Hematopoietic multipotent progenitor cell treated with erythropoietin and hydrocortisone succinate and interleukin-3 and kit ligand, for 6 days (in vitro differentiated cells): ENCODE data around the gene PLCH1.

ENCODE experiments used
- DNase-seq: peaks from one replicate; pipeline ENCODE4 v3.0.0-alpha.2; 2015

The PLCH1 gene

GRCh38 chr3:155520463-155520862 is 224.4 kb downstream of the PLCH1 start:
- no peak for DNase-seq

- DNase-seq = no peak
Measured at GRCh38 chr3:155519078-155519477, 225.8 kb downstream of the PLCH1 start.

- DNase-seq = no peak
Measured at GRCh38 chr3:155517903-155518302, 227.0 kb downstream of the PLCH1 start.

- no peak for DNase-seq
Measured at GRCh38 chr3:155516439-155516838, 228.4 kb downstream of the PLCH1 start.

- DNase-seq = no peak
Measured at GRCh38 chr3:155512867-155513261, 232.0 kb downstream of the PLCH1 start.

- no peak for DNase-seq
Measured at GRCh38 chr3:155512175-155512866, 232.6 kb downstream of the PLCH1 start.

GRCh38 chr3:155504682-155505081 is 240.2 kb downstream of the PLCH1 start:
- DNase-seq = no peak

GRCh38 chr3:155502630-155503029 is 242.2 kb downstream of the PLCH1 start:
- DNase-seq = no peak

GRCh38 chr3:155500194-155500818 is 244.6 kb downstream of the PLCH1 start:
- DNase-seq = no peak

GRCh38 chr3:155497930-155498647 is 246.8 kb downstream of the PLCH1 start:
- DNase-seq = no peak

GRCh38 chr3:155496206-155496605 is 248.7 kb downstream of the PLCH1 start:
- DNase-seq = no peak

GRCh38 chr3:155495387-155495786 is 249.5 kb downstream of the PLCH1 start:
- DNase-seq = no peak

- peak; percentile 38 for DNase-seq
Measured at GRCh38 chr3:155494332-155494731, 250.5 kb downstream of the PLCH1 start.

- no peak for DNase-seq
Measured at GRCh38 chr3:155492841-155493240, 252.0 kb downstream of the PLCH1 start.

- peak; percentile 13 for DNase-seq
Measured at GRCh38 chr3:155491696-155492095, 253.2 kb downstream of the PLCH1 start.

GRCh38 chr3:155488671-155489070 is 256.2 kb downstream of the PLCH1 start:
- no peak for DNase-seq

- DNase-seq = no peak
Measured at GRCh38 chr3:155485897-155486296, 259.0 kb downstream of the PLCH1 start.

- DNase-seq = no peak
Measured at GRCh38 chr3:155481591-155481990, 263.3 kb downstream of the PLCH1 start.

- no peak for DNase-seq
Measured at GRCh38 chr3:155481089-155481488, 263.8 kb downstream of the PLCH1 start.

GRCh38 chr3:155465664-155466063 is 279.2 kb downstream of the PLCH1 start:
- DNase-seq = no peak

- DNase-seq = no peak
Measured at GRCh38 chr3:155462672-155463071, 282.2 kb downstream of the PLCH1 start.

- DNase-seq = no peak
Measured at GRCh38 chr3:155457591-155457990, 287.3 kb downstream of the PLCH1 start.

GRCh38 chr3:155455765-155456164 is 289.1 kb downstream of the PLCH1 start:
- DNase-seq = no peak

- no peak for DNase-seq
Measured at GRCh38 chr3:155453512-155453911, 291.4 kb downstream of the PLCH1 start.
